Breast epithelium (tissue), 3 donors: ENCODE measurements around the gene GRIP1.

Experiments used
- CTCF ChIP-seq, 3 donors: fragments of 450-650 bp; IDR thresholded peaks; one replicate each; pipeline ENCODE4 v1.5.1; 2016 to 2017; ENCODE audit warnings: antibody characterized with exemption in 3 of 3, mild to moderate bottlenecking in 3 of 3, moderate library complexity in 3 of 3
- POLR2AphosphoS5 ChIP-seq, 3 donors: sonication (generic); formaldehyde crosslinking; IDR thresholded peaks; one replicate each; pipeline ENCODE4 v1.6.1; 2017; ENCODE audit warnings: antibody characterized with exemption in 3 of 3

GRCh38 chr12:66620688-66621087, 58.2 kb downstream of the GRIP1 start:
- TF ChIP-seq CTCF (IDR thresholded peaks at IDR 0.05) (no peak), POLR2AphosphoS5 (IDR thresholded peaks at IDR 0.05) (no peak)
